Astrocyte (in vitro differentiated cells and primary cell): ENCODE measurements around the gene DDAH1. TPM values are rescaled to one million over a fixed set of nuclear protein-coding genes. Genes with fewer than 3 reads are reported as not detected.

Experiments
- DNase-seq: peaks from one replicate; pipeline ENCODE4 v3.0.0-alpha.2; 2010; ENCODE audit warnings: low read depth
- FAIRE-seq: peaks from 2 replicates; lab custom pipeline; 2011; peaks lifted over from hg19 to GRCh38; lab: Jason Lieb, UNC
- H2AFZ ChIP-seq: 2 replicates; pipeline ENCODE4 v1.6.0; 2012; ENCODE audit warnings: low read depth, low read length, inconsistent platforms
- H3K27ac ChIP-seq: 2 replicates; pipeline ENCODE4 v1.5.1; 2011; ENCODE audit warnings: low read depth, low read length, inconsistent platforms
- H3K27me3 ChIP-seq: 2 replicates; pipeline ENCODE4 v1.6.0; 2011; ENCODE audit warnings: low read length, inconsistent platforms; ENCODE audit not compliant: insufficient read depth
- H3K36me3 ChIP-seq: 2 replicates; pipeline ENCODE4 v1.5.1; 2011; ENCODE audit warnings: low read length, inconsistent platforms; ENCODE audit not compliant: insufficient read depth
- H3K4me1 ChIP-seq: 2 replicates; pipeline ENCODE4 v1.5.1; 2011; ENCODE audit warnings: low read length, inconsistent platforms; ENCODE audit not compliant: insufficient read depth
- H3K4me2 ChIP-seq: 2 replicates; pipeline ENCODE4 v1.6.0; 2012; ENCODE audit warnings: low read length, inconsistent platforms
- H3K4me3 ChIP-seq: 2 replicates; pipeline ENCODE4 v1.5.1; 2011; ENCODE audit warnings: low read depth, mild to moderate bottlenecking, low read length, inconsistent platforms; ENCODE audit not compliant: insufficient read depth
- H3K79me2 ChIP-seq: 2 replicates; pipeline ENCODE4 v1.6.0; 2012; ENCODE audit warnings: mild to moderate bottlenecking, low read length, inconsistent platforms; ENCODE audit not compliant: insufficient read depth
- H3K9ac ChIP-seq: 2 replicates; pipeline ENCODE4 v1.6.0; 2012; ENCODE audit warnings: mild to moderate bottlenecking, low read length, inconsistent platforms
- H3K9me3 ChIP-seq: 2 replicates; pipeline ENCODE4 v1.5.1; 2012; ENCODE audit warnings: low read depth, mild to moderate bottlenecking, low read length, inconsistent platforms; ENCODE audit not compliant: insufficient read depth
- H4K20me1 ChIP-seq: 2 replicates; pipeline ENCODE4 v1.6.0; 2012; ENCODE audit warnings: low read length, inconsistent platforms; ENCODE audit not compliant: insufficient read depth
- H3K27ac Mint-ChIP-seq: one replicate; pipeline ENCODE4 v1.8.0; 2021; ENCODE audit warnings: mild to moderate bottlenecking, mixed read lengths; ENCODE audit not compliant: unreplicated experiment
- H3K27me3 Mint-ChIP-seq: one replicate; pipeline ENCODE4 v1.8.0; 2021; ENCODE audit warnings: low read depth, mixed read lengths; ENCODE audit not compliant: unreplicated experiment
- H3K36me3 Mint-ChIP-seq: one replicate; pipeline ENCODE4 v1.8.0; 2021; ENCODE audit warnings: low read depth, mixed read lengths; ENCODE audit not compliant: unreplicated experiment
- H3K4me1 Mint-ChIP-seq: one replicate; pipeline ENCODE4 v1.8.0; 2021; ENCODE audit warnings: low read depth, mixed read lengths; ENCODE audit not compliant: unreplicated experiment
- H3K4me3 Mint-ChIP-seq: one replicate; pipeline ENCODE4 v1.8.0; 2021; ENCODE audit warnings: mild to moderate bottlenecking, moderate library complexity, mixed read lengths; ENCODE audit not compliant: unreplicated experiment
- H3K9me3 Mint-ChIP-seq: one replicate; pipeline ENCODE4 v1.8.0; 2021; ENCODE audit warnings: mild to moderate bottlenecking, mixed read lengths; ENCODE audit not compliant: unreplicated experiment
- EZH2 ChIP-seq: IDR thresholded peaks from 2 replicates; pipeline ENCODE4 v1.6.1; 2012; ENCODE audit warnings: mild to moderate bottlenecking, low read length, inconsistent platforms; ENCODE audit not compliant: insufficient read depth
- total RNA-seq: library from RNA; stranded (reverse); gene quantifications from 2 replicates; pipeline ENCODE4 v1.2.1, GENCODE V29; 2021
- TF ChIP-seq, protein P1 (sequence below): IDR thresholded peaks from 2 replicates; pipeline ENCODE4 v1.5.1; 2011; ENCODE audit warnings: low read depth, mild to moderate bottlenecking, inconsistent platforms, low read length, moderate library complexity; ENCODE audit not compliant: insufficient read depth

The DDAH1 gene
- total RNA-seq, 1 donor from 2014 or later: 112 TPM

DNA sequence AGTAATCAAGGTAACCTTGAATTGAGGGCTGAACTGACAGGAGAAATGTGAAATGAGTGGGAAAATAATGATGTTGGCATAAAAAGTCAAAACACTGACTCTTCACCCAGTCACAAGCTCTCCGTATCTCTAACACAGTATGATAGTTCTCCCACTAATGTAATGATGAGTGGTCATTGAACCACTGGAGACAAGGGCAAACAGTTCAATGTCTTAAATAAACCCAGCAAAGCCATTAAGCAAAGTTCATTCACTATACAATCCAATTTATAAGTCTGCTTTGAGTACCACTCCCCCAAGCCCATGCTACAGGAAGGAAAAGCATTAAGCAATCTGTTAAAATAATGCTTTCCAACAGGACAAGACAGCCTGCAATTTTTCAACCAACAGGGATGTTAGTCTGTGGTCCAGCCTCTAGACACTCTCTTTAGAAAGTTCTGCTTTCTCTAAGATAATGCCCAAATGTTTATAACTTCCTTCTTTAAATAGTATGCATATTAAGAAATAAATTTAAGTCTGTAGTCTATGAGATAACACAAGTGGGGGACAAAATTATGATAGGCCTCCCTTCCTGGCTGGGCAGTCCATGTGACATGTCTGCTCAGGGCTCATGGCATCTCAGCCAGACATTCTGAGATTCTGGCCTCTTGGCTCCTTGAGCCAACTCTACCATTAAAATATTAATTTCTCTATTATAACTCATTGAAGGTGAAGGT, 25.5 kb upstream of the DDAH1 start:
- no peak overlapping the region for H3K4me3 Mint-ChIP-seq
- H3K9me3 Mint-ChIP-seq: no peaks in the 10 kb centered on the region
- no peak overlapping the region for H3K27ac Mint-ChIP-seq
- H3K36me3 Mint-ChIP-seq: peaks cover 28% of the 10 kb centered on the region
- Histone ChIP-seq H4K20me1 (peaks cover 19% of the 10 kb centered on the region), H3K4me3 (no peak overlapping the region), H2AFZ (no peak overlapping the region), H3K4me1 (peaks cover 11% of the 10 kb centered on the region), H3K9me3 (no peaks in the 10 kb centered on the region), H3K27me3 (no peaks in the 10 kb centered on the region), H3K4me2 (no peak overlapping the region), H3K9ac (no peak overlapping the region), H3K27ac (no peak overlapping the region), H3K79me2 (peaks cover 24% of the 10 kb centered on the region), H3K36me3 (peaks cover 49% of the 10 kb centered on the region)
- DNase-seq (no peak), FAIRE-seq (no peak)
- peaks cover 21% of the 10 kb centered on the region for H3K4me1 Mint-ChIP-seq
- TF ChIP-seq EZH2: no peak
- TF ChIP-seq, protein P1, sequence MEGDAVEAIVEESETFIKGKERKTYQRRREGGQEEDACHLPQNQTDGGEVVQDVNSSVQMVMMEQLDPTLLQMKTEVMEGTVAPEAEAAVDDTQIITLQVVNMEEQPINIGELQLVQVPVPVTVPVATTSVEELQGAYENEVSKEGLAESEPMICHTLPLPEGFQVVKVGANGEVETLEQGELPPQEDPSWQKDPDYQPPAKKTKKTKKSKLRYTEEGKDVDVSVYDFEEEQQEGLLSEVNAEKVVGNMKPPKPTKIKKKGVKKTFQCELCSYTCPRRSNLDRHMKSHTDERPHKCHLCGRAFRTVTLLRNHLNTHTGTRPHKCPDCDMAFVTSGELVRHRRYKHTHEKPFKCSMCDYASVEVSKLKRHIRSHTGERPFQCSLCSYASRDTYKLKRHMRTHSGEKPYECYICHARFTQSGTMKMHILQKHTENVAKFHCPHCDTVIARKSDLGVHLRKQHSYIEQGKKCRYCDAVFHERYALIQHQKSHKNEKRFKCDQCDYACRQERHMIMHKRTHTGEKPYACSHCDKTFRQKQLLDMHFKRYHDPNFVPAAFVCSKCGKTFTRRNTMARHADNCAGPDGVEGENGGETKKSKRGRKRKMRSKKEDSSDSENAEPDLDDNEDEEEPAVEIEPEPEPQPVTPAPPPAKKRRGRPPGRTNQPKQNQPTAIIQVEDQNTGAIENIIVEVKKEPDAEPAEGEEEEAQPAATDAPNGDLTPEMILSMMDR: no peak
- no peaks in the 10 kb centered on the region for H3K27me3 Mint-ChIP-seq

DNA sequence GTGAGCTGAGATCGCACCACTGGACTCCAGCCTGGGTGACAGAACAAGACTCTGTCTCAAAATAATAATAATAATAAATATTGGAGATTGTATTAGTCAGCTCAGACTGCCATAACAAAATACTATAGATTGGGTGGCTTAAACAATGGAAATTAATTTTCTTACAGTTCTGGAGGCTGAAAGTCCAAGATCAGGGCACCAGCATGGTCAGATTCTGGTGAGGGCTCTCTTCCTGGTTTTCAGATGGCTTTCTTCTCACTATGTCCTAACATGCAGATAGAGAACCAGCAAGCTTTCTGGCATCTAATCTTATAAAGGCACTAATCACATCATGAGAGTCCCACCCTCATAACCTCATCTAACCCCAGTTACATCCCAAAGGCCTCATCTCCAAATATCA, 23.2 kb upstream of the DDAH1 start:
- no peaks in the 10 kb centered on the region for H3K27me3 ChIP-seq
- peaks cover 38% of the 10 kb centered on the region for H3K36me3 ChIP-seq
- peaks cover 7% of the 10 kb centered on the region for H3K4me1 ChIP-seq
- no peak for DNase-seq
- no peak overlapping the region for H2AFZ ChIP-seq
- H3K4me1 Mint-ChIP-seq: peaks cover 24% of the 10 kb centered on the region
- no peak for TF ChIP-seq EZH2
- TF ChIP-seq, protein P1: no peak
- H3K27ac ChIP-seq: no peak overlapping the region
- no peaks in the 10 kb centered on the region for H3K9me3 ChIP-seq
- no peak overlapping the region for H3K4me3 Mint-ChIP-seq
- H3K9ac ChIP-seq: no peak overlapping the region
- no peak for FAIRE-seq
- H3K4me3 ChIP-seq: no peak overlapping the region
- H3K79me2 ChIP-seq: peaks cover 10% of the 10 kb centered on the region
- H4K20me1 ChIP-seq: peaks cover 23% of the 10 kb centered on the region
- H3K27ac Mint-ChIP-seq: no peak overlapping the region
- H3K27me3 Mint-ChIP-seq: no peaks in the 10 kb centered on the region
- H3K9me3 Mint-ChIP-seq: no peaks in the 10 kb centered on the region
- peaks cover 23% of the 10 kb centered on the region for H3K36me3 Mint-ChIP-seq
- no peak overlapping the region for H3K4me2 ChIP-seq

DNA sequence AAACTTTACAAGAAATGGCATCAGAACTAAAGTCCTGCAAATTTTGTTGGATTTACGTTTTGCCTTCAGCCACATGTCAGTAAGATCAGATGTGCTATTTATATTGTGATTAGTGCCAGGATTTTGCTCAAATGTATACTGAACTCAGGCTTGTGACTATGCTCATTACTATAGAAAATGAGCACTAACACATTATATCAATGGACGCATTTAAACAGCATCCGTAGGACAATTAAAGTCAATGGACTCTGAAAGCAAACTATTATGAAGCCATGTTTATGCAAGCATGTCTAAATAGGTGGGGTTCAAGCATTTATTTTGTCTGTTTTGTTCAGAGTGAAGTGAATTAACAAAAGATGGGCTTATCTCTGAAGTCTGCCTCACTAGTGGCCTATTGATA, 20.6 kb upstream of the DDAH1 start:
- Mint-ChIP-seq H3K9me3 (no peaks in the 10 kb centered on the region), H3K27me3 (no peaks in the 10 kb centered on the region), H3K36me3 (peaks cover 21% of the 10 kb centered on the region), H3K27ac (no peak overlapping the region), H3K4me1 (peaks cover 26% of the 10 kb centered on the region), H3K4me3 (no peak overlapping the region)
- peaks cover 23% of the 10 kb centered on the region for H4K20me1 ChIP-seq
- H2AFZ ChIP-seq: no peak overlapping the region
- no peak overlapping the region for H3K4me2 ChIP-seq
- no peak overlapping the region for H3K27ac ChIP-seq
- H3K4me3 ChIP-seq: no peak overlapping the region
- no peaks in the 10 kb centered on the region for H3K9me3 ChIP-seq
- peaks cover 16% of the 10 kb centered on the region for H3K79me2 ChIP-seq
- no peak overlapping the region for H3K9ac ChIP-seq
- FAIRE-seq (no peak), DNase-seq (no peak)
- TF ChIP-seq, protein P1: no peak
- no peak for TF ChIP-seq EZH2
- peaks cover 25% of the 10 kb centered on the region for H3K36me3 ChIP-seq
- H3K4me1 ChIP-seq: peaks cover 7% of the 10 kb centered on the region
- no peaks in the 10 kb centered on the region for H3K27me3 ChIP-seq
